NCI-H187 (cell line): ENCODE results near the gene GALNT18.

Experiments
- DNase-seq, 2 experiments: peaks; one replicate each; lab custom pipeline; 2025; lab: John Stamatoyannopoulos, UW

The GALNT18 gene

DNA sequence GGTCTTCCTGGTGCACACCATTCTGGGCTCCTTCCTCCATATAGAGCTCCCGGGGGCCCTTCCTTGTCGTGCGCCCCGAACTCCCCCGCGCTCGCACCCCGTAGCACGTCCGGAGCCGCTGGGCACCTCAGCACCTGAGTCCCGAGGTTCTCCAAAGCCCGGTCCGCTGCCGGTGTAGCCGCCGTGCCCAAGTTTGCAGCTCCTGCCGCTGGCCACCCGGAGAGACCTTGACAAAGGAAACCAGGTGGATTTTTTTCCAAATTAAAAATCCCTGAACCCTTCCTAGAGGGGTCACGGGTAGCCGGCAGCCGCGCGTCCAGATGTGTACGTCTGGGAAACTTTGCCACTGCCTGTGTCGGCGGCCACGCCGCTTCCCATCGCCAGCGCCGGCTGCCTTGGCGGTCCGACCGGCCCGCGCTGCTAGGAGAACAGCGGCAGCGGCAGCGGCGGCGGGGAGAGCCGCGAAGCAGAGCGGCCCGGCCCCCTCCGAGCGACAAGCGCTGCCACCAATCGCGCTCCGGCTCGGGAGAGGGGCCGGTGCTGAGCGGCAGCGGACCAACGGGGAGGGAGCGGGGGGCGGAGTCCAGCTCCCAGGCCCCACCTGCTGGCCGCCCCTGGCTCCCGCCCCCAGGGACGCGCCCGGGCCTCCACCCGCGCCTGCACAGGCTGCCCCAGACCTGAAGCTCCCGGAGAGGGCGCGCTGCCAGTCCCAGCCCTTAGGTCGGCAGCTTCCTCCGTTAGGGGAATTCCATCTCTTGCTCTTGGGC lies at the start of gene GALNT18:
TSS of gene GALNT18 (minus strand) at position 433 of the 767 bp plus-strand sequence.
- peak; percentile 87 to 97 for DNase-seq

DNA sequence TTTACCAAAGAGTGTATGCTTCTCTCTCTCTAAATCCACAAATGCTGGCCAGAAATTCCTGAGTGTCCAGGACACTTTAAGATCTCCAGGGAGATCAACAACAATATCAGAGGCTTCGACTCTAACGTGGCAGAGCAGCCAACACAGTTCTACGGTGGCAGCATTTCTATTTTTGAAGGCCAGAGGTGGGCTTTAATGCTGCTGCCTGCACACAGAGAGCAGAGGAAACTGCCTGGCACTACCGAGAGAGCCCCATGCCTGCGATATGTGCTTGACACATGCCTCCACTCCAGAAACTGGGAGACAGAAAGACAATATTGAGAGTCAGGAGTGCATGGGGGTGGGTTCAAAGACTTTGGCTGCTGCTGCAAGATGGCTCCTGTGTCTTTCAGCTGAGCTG lies 48.8 kb upstream of the GALNT18 start:
- DNase-seq: no peak

DNA sequence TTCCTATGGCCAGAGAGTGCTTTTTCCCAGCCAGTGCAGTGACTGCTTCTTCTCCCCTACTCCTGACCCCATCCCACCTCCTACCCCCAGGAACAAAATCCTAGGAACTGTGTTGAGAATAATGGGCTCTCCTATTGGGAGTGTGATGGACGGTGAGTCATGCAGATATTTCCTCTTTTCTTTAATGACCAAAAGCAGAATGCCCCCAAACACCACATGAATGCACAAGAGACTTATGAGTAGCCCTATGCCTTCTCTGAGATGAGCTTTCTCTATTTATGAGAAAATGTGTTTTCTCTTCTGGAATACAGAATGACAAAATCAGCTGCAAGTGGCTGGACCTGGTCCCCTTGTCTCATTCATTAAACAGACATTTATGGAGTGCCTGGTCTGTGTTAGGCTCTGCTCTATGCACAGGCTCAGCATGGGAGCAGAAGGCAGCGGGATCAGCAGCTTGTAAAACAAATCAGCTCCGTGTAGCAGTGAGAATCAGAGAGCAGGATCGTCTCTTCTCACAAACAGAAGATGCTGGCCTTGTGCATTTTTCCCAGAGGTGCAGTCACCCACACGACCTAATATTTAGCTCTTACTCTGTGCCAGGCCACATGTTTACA lies 47.5 kb upstream of the GALNT18 start:
- DNase-seq: no peak

DNA sequence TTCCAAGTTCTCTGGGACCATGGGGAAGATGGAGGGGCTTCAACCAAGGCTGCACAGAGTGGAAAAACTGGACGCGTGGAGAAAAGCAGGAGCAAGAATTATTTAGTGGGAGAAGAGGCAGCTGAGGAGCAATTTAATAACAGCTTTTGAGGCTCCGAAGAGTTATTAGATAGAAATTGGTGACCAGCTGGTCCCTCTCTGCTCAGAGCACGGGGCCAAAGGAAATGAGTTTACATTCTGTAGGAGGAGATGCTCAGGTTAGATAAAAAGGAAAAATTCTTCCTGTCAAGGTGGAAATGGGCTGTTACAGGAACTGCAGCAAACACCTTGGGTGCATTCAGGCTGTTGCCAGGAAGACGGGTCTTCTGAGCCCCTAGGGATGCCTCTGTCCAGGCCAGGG lies 47.0 kb upstream of the GALNT18 start:
- DNase-seq: no peak

DNA sequence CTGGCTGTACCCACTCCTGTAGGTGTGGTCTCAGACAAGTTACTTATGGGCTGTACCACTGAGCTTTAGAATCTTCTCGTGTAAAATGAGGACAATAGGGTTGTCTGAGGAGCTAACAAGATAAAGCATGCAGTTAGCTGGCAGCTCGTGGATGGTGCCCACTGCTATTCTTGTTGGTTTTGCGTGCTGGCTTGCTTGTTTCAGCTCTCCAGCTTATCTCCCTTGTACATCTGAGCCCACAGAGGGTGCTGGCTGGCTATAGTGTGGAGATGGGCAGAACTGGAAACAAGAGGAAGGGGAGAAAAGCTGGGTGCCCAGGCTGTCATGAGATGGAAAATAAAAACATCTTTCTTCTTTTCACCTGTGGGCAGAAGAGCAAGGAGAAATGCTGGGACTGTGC lies 46.5 kb upstream of the GALNT18 start:
- DNase-seq: no peak

DNA sequence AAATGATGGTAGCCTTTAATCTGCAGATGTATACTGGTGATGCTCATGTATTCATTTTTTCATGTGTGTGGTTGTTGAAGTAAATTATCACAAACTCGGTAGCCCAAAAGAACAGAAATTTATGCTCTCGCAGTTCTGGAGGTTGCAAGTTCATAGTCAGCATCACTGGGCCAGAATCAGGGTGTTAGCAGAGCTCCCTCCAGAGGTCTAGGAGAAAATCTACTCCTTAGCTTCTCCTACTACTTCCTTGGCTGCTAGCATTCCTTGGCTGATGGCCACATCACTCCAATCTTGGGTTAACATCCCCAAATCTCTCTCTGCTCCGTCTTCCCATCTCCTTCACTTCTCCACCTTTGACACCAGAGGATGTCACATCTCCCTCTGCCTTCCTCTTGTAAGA lies 45.3 kb upstream of the GALNT18 start:
- no peak for DNase-seq

DNA sequence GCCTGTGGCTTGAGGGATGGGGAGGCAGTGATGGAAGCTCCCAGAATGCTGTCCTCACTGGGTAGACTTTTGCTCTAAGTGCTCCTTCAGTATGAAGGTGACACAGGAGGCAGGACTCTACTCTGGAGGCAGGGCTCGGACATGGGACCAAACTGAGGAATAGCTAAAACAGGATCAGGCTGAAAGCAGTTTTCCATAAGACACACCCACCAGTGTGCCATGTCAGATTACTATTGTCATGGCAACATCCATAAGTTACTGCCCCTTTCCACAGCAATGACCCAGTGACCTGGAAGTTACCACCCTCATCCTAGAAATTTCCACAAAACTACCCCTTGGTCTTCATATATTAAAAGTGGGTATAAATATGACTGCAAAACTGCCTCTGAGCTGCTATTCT lies 43.6 kb upstream of the GALNT18 start:
- DNase-seq: no peak

DNA sequence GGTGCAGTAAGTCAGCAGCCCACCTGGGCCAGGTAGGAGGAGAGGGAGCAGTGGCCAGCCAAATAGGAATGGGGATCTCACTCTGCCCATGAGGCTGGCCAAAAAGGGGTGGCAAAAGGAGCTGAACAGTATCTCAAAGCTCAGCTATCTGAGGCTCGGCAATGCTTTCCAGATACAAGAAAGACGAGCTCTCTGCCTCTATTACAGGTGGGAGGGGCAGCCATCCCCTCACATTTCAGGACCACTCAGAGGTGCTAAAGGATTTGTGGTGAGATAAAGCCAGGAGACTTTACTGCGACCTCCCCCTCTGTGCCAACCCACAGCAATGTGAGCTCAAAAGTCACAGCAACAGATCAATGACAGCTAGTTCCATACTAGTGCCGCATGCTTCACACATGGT lies 42.1 kb upstream of the GALNT18 start:
- DNase-seq: no peak

DNA sequence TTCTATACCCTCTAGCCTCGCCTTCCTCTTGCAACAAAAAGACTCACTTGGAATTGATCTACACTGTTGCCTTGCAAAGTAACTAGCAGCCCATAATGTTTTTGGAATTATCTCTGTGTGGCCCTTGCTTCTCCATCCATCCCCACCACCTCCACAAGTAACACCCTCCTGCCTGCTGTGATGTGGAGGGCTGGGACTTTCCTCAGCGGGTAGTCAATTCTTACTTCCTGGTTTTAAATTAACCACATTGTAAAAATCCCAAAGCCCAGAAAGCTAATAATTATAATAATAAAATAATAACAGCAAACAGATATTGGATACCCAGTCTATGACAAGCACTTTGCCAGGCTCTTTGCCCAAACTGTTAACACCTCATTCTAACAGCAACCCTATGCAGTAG lies 40.8 kb upstream of the GALNT18 start:
- DNase-seq: no peak

DNA sequence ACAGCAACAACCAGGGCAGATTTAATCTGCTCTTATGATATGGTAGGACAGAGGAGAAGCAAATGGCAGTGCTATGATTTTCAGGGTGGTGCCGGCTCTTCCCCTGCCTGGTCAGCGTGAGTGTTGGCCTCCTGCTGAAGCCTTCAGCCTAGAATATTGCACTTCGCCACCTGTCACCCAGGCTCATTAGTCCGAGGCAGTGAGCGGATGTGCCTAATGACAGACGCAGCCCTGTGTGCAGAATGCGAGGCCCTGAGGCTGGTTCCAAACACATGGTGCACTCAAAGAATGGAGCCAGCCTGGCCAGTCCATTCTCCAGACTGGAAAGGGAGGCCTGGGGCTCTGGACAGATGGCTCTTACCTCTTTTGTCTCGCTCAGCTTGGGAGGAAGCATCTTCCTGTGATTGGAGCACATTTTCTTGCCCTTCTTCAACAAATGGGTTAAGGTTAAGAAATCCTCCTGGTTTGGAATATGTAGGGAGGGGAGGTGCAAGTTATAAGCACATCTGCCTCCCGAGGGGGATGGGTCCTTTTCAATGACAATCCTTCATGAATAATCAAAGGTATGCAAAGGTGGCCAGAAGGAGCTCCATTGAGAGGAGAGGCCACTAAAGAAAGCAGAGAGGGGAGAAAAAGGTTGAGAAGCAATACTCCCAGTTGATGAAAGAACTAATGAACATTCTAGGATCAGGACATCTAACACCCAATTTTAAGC lies 39.7 kb upstream of the GALNT18 start:
- DNase-seq: no peak

DNA sequence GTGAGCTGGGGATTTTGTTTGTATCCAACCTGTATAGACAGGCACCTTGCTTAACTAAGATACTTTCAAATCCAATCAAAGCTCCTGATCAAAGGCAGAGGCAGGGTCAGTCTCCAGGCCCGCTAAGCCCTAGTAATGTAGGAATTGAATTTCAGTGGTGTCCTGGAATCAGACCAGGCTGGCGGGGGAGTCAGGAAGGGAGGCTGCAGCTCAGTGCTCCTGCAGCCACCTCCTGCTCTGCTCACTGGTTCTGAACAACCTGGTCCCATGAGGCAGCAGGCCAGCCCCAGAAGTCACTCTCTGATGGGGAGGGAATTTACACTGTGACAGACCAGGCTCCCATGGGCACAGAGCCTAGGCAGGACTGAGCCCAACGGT lies 38.5 kb upstream of the GALNT18 start:
- no peak for DNase-seq

DNA sequence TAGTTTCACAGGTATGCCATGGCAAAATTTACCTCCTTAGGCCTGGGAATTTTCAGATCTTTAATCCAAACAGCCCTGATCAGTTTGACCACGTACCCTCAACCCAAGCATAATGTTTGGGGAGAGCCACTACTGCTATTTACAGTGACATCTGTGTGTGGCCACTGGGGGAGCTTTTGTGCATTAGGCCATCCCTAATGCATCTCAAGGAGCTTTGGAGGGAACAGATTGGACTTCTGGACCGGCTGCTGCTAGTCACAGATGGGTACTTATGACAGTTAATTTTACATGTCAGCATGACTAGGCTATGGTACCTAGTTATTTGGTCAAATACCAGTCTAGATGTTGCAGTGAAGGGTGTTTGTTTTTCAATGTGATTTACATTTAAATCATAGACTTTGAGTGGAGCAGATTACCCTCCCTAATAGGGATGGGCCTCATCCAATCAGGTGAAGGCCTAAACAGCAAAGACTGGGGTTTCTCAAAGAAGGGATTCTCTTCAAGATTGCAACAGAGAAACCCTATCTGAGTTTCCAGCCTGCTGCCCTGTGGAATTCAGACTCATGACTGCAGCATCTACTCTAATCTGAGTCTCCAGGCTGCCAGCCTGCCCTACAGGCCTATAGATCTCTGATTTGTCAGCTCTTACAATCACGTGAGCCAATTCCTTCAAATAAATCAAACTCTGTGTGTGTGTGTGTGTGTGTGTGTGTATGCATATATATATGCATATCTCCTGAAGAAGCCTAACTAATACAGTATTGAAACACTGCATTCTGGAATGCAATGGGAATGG lies 38.0 kb upstream of the GALNT18 start:
- DNase-seq: no peak

DNA sequence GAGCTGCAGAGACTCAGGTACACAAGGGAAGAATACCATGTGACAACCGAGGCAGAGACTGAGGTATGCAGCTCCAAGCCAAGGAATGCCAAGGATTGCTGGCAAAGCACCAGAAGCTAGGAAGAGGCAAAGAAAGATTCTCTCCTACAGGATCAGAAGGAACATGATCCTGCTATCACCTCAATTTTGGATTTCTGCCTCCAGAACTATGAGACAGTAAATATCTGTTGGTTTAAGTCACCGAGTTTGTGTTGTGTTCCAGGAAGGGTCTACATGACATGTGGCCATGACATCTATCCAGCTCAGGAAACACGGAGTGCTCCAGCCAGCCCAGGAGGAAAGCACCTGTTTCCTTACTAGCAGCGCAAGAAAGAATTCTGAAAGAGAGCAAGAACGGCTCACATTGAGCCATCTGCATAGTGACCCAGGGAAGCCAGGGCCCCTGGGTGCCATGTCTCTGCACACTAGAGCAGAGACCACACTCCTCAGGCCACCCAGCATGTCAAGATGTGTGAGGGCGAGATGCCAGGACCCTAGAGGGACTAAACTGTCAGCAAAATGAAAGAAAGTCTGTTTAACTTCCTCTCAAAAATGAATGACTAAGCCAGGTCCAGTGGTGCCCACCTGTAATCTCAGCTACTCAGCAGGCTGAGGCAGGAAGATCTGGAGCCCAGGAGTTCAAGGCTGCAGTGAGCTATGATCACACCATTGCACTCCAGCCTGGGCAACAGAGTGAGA lies 35.6 kb upstream of the GALNT18 start:
- no peak for DNase-seq

DNA sequence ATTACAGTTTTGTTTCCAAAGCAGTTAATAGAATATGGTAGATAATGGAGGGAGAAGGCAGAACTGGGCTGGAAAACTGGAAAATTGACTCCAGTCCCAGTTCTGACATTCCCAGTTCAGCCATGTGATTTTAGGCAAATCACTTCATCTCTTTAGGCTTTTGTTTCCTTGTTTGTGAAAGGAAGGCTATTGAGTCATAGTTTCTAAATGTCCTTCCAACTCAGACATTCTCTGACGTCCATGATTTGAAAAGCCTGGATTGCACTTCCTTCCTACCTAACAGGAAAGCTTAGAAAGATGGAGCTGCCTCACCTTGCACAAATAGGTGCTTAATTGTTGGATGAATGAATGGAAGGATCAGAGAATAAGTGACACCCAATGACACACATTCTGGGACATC lies 19.8 kb upstream of the GALNT18 start:
- no peak for DNase-seq

DNA sequence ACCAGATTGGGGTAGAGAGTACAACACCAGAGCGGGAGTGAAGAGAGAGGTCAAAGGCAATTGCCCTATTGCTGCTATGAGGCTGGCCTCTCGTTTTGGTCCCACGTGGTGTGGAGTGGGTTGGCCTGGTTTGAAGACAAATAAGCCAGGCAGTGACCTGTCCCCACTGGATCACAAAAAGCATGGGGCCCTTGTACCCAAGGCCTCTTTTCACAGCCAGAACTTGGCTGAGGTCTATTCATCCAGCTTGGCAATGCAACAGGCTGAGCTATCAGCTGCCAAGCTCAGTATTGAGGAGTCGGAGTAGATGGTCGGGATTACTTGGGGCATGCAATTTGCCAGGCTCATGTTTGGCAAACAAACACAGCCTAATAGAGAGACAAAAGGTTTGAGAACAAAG lies 19.2 kb upstream of the GALNT18 start:
- no peak for DNase-seq

DNA sequence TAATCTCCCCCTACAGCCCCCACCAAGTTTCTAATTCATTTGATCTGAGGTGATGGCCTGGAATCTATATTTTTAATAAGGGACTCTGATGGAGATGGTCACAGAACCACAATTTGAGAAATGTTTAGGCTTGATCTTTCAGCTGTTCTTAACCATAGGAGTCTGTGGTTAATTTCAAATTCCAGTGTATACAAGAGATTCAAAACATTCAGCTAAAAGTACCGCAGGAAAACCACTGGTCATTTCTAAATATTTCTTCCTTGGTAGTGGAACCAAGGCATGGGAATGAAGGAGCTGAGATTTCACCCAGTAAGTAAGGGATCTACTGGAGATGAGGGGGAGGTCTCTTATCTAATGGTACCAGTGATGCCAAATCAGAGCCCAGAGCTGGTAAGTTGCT lies 18.3 kb upstream of the GALNT18 start:
- DNase-seq: no peak

DNA sequence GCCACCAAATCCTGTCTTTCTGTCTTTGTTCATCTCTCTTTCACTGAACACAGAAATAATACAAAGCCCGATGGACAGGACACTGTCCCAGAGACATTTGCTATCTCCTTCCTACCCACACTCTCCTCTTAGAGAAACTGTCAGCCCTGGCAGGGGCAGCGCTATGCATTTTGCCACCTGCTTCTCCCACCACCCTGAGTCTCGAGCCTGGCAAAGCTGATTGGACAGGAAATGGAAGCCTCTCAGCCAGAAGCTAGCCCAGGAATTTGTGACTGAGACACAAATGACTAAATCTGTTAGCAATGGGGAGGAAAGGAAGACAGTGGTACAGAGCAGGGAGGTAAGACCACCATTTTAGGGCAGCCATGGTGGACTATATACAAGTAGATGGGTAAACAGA lies 14.9 kb upstream of the GALNT18 start:
- DNase-seq: no peak

DNA sequence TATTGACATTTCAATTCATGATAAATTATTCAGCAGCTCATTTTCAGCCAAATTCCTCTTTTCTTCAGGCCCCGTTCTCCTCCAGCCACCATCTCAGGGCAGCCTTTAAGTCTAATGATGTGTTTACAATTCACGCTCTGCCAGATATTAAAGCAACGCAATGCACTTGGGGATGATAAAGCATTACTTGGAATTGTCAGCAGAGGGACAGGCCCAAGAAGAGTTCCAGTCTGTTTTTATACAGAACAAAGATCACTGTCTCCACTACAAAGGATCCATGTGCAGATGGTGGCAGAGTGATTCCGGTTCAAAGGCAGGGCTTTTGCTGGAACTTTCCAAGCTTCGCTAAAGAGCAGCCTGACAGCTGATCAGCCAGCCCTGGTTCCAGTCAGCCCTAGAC lies 13.6 kb upstream of the GALNT18 start:
- DNase-seq: peak in 1 of 2 experiments; percentile 12

DNA sequence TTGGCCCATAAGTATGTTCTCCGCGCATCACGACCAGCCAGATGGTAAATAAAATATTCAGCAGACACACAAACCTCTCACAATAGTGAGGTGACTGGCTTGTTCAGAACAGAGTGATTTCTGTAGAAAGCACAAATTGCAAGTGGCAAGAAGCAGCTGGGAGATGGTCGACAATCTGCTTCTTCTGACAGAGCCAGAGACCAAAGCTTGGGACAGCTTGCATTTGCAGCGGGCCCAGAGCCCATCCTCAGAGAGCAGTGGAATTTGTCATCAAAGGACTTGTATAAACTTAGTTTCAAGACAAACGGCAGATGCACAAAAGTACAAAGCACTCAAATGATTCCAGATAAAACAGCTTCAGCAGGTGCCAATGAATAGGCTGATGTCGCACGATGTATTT lies 7.6 kb upstream of the GALNT18 start:
- DNase-seq: no peak

DNA sequence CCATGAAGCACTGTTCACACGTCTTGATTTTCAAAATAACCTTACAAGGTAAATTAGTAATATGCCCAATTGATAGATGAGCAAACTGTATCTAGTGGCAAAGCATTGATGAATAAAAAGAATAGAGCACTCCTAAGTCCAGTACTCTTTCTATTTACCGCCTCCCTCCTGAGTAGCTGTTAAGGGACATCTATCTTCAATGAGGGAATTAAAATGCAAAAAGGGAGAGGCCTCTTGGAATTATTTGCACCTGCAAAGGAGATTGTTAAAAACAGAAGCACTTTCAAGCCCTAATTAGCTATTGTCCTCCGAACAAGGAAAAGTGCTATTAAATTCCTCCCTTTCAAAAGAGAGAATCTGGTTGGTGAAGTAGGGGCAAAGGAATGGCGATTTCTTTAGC lies 6.8 kb upstream of the GALNT18 start:
- DNase-seq: no peak

DNA sequence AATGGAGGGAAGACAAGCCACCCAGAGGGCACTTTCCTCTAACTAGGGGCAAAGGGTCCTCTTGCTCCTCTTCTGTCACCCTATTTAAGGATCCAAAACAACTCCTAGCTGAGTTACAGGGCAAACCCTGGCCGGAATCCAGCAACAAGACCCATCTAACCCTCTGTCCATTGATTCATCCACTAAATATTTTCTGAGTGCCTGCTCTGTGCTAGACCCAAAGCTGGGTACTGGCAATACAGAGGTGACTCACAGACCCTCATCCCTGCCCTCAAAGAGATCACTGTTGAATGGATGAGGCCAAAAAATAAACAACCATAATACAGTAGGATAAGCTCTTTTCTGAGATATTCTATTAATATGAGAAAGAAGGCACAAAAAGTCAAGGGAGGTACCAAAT lies 4.3 kb upstream of the GALNT18 start:
- no peak for DNase-seq

DNA sequence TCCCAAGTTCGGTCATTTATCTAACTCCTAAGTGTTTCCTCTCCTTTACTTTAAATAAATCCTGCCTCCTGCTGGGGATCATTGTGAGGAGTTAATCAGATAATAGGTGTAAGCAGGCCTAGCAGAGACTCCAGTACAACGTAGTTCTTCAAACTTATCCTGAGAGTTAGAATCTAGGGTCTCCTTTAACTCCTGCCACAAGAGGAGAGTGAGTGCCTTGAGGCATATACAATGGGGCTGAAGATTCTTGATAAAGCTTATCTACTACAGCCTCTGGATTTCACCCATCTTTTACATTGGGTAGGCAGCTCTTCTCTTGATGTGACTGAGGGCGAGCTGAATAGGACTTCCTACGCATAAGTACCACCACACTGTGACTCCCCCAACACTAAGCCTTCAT lies 3.1 kb upstream of the GALNT18 start:
- DNase-seq: no peak
